ENCODE data around the gene THAP4. TPM values are rescaled to one million over a fixed set of nuclear protein-coding genes. Genes with fewer than 3 reads are reported as not detected.

THAP4 gene
- total RNA-seq, 2 donors from 2014 or later = 27.2 to 31.1 TPM

DNA sequence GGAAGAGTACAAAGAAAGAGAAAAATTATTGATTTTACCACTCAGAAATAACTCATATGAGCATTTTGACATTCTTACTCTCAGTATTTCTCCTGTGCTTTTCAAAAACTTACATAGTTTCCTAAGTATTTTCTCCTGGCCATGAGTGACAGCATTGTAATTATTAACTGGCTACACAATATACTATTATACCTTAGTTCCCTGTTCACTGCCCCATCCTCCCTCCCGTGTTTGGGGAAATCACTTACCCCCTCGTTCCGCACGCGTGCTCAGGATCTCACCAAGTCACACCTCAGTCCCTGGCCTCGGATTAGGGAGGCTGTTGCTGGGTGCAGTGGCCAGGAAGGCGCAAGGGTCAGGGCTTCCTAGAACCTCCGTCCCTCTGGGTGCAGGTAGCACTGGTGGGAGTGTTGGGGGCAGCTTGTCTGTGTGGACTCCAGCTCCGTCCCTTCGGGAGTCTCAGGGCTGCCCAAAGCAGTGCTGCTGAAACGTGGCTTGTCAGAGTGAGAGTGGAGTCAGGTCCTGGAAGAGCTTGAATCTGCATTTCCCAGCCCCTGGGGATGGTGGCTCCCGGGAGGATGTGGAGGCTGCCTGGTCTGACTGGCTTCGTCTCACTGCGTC is 23.7 kb upstream of the THAP4 start:
- no peak for TF ChIP-seq CTCF (IDR thresholded peaks at IDR 0.05)
- Histone ChIP-seq H3K27ac (no peak overlapping the region), H3K36me3 (peaks cover 45% of the 10 kb centered on the region), H3K4me1 (ENCODE audit: control insufficient read depth in 1 of 2, low read depth in 2 of 2) (no peaks in the 10 kb centered on the region), H3K4me3 (no peak overlapping the region), H3K9me3 (no peaks in the 10 kb centered on the region), H3K27me3 (replicated peaks; ENCODE audit: insufficient read depth) (no peaks in the 10 kb centered on the region)
- ATAC-seq (ENCODE audit: insufficient number of reproducible peaks, low FRiP score, low read depth) = no peak
- DNase-seq (ENCODE audit: low spot score) = no peak

DNA sequence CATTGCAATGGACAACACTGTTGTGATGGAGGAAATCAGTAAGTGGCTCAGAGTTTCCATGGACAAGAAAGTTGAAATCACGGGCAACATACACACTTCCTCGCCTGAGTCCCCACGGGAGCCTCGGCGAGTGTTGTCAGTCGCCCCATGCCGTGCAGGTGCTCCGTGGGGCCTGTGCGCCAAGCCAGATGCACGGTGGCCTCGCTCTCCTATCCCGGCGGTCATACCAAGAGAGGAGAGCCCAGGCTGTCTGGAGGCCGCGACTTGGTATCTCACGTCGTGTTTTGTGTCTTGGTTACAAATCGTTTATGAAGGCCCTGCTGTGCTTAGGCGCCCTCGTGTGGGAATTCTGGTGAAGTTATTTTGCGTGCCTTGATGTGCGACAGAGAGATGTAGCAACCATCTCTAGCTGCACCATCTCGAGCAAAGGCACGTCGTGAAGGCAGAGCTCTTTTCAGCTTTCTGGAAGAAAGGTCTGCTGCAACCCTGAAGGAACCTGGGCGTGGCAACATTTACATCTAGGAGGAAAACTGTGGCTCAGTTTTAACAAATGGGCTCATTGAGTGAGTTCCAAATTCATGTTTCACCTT is 22.3 kb upstream of the THAP4 start:
- no peaks in the 10 kb centered on the region for H3K4me1 ChIP-seq (ENCODE audit: control insufficient read depth in 1 of 2, low read depth in 2 of 2)
- H3K9me3 ChIP-seq = no peaks in the 10 kb centered on the region
- peaks cover 59% of the 10 kb centered on the region for H3K36me3 ChIP-seq
- H3K27ac ChIP-seq = no peak overlapping the region
- ATAC-seq (ENCODE audit: insufficient number of reproducible peaks, low FRiP score, low read depth) (no peak), DNase-seq (ENCODE audit: low spot score) (no peak)
- TF ChIP-seq CTCF (IDR thresholded peaks at IDR 0.05) = peak; percentile 41
- no peaks in the 10 kb centered on the region for H3K27me3 ChIP-seq (replicated peaks; ENCODE audit: insufficient read depth)
- no peak overlapping the region for H3K4me3 ChIP-seq

- Histone ChIP-seq H3K9me3 (no peaks in the 10 kb centered on the region), H3K4me1 (ENCODE audit: control insufficient read depth in 1 of 2, low read depth in 2 of 2) (no peaks in the 10 kb centered on the region), H3K36me3 (peaks cover 60% of the 10 kb centered on the region), H3K27me3 (replicated peaks; ENCODE audit: insufficient read depth) (no peaks in the 10 kb centered on the region), H3K27ac (no peak overlapping the region), H3K4me3 (no peak overlapping the region)
- DNase-seq (ENCODE audit: low spot score) (no peak), ATAC-seq (ENCODE audit: insufficient number of reproducible peaks, low FRiP score, low read depth) (no peak)
- TF ChIP-seq CTCF (IDR thresholded peaks at IDR 0.05) = no peak
Measured at GRCh38 chr2:241658296-241658695, 21.3 kb upstream of the THAP4 start.

- no peaks in the 10 kb centered on the region for H3K9me3 ChIP-seq
- H3K4me1 ChIP-seq (ENCODE audit: control insufficient read depth in 1 of 2, low read depth in 2 of 2) = no peaks in the 10 kb centered on the region
- no peak overlapping the region for H3K27ac ChIP-seq
- H3K36me3 ChIP-seq = peaks cover 60% of the 10 kb centered on the region
- ATAC-seq (ENCODE audit: insufficient number of reproducible peaks, low FRiP score, low read depth) (no peak), DNase-seq (ENCODE audit: low spot score) (no peak)
- no peaks in the 10 kb centered on the region for H3K27me3 ChIP-seq (replicated peaks; ENCODE audit: insufficient read depth)
- no peak overlapping the region for H3K4me3 ChIP-seq
- no peak for TF ChIP-seq CTCF (IDR thresholded peaks at IDR 0.05)
Measured at GRCh38 chr2:241657786-241658254, 20.9 kb upstream of the THAP4 start.

GRCh38 chr2:241656190-241656741 is 19.3 kb upstream of the THAP4 start:
- Histone ChIP-seq H3K4me1 (ENCODE audit: control insufficient read depth in 1 of 2, low read depth in 2 of 2) (no peaks in the 10 kb centered on the region), H3K27me3 (replicated peaks; ENCODE audit: insufficient read depth) (no peaks in the 10 kb centered on the region), H3K27ac (no peak overlapping the region), H3K9me3 (no peaks in the 10 kb centered on the region), H3K4me3 (no peak overlapping the region), H3K36me3 (peaks cover 61% of the 10 kb centered on the region)
- DNase-seq (ENCODE audit: low spot score) (no peak), ATAC-seq (ENCODE audit: insufficient number of reproducible peaks, low FRiP score, low read depth) (no peak)
- TF ChIP-seq CTCF (IDR thresholded peaks at IDR 0.05) = no peak

All from thoracic aorta (tissue), 2 donors.